Measurements from ENCODE around the gene DGKH. TPM values are rescaled to one million over a fixed set of nuclear protein-coding genes. Genes with fewer than 3 reads are reported as not detected.

The DGKH gene
- total and polyA plus RNA-seq, 2 donors (not counting 1 experiment from before 2014, with no cell fraction given) = 0.06 to 0.67 TPM

- POLR2A ChIA-PET = no interaction called here
- no peaks in the 10 kb centered on the region for H3K27me3 ChIP-seq (replicated peaks in 1 of 4; ENCODE audit: control extremely low read depth in 1 of 4, control insufficient read depth in 3 of 4, insufficient read depth in 4 of 4, low read length in 3 of 4)
- H3K79me2 ChIP-seq (ENCODE audit: control insufficient read depth, insufficient read depth, low read length) = no peaks in the 10 kb centered on the region
- H3K4me3 ChIP-seq (ENCODE audit: control extremely low read depth in 1 of 5, extremely low read depth in 1 of 5, insufficient read depth in 1 of 5, low read depth in 2 of 5, low read length in 4 of 5) = no peak overlapping the region
- Mint-ChIP-seq H3K4me3 (no peak overlapping the region), H3K9me3 (ENCODE audit: insufficient read depth) (no peaks in the 10 kb centered on the region), H3K27me3 (no peaks in the 10 kb centered on the region), H3K4me1 (no peaks in the 10 kb centered on the region), H3K27ac (no peak overlapping the region)
- H3K27ac ChIP-seq (ENCODE audit: low read length in 2 of 2) = no peak overlapping the region
- no peak overlapping the region for H3K9ac ChIP-seq (ENCODE audit: low read length)
- ATAC-seq (ENCODE audit: low read depth) = no peak
- 92% methylated on average over 5 of the region's 5 CpGs for WGBS (ENCODE audit: insufficient coverage)
- no peak overlapping the region for H2AFZ ChIP-seq (ENCODE audit: insufficient read depth, low read depth, low read length, poor library complexity, severe bottlenecking)
- H3K4me2 ChIP-seq (replicated peaks; ENCODE audit: low read depth, low read length, poor library complexity, severe bottlenecking) = no peak overlapping the region
- no peaks in the 10 kb centered on the region for H3K9me3 ChIP-seq (ENCODE audit: control extremely low read depth in 1 of 3, control insufficient read depth in 2 of 3, insufficient read depth in 1 of 3, low read length in 2 of 3)
- H4K20me1 ChIP-seq (ENCODE audit: control insufficient read depth, insufficient read depth, low read length, poor library complexity, severe bottlenecking) = no peaks in the 10 kb centered on the region
- DNase-seq = no peak
- intact Hi-C loops (cut with micrococcal nuclease) = no loop called here
- no peaks in the 10 kb centered on the region for H3K4me1 ChIP-seq (ENCODE audit: control insufficient read depth in 2 of 2, insufficient read depth in 2 of 2, low read length in 2 of 2)
- H3K36me3 ChIP-seq (replicated peaks in 1 of 2; ENCODE audit: control extremely low read depth in 1 of 2, control insufficient read depth in 1 of 2, extremely low read depth in 1 of 2, insufficient read depth in 2 of 2, low read length in 1 of 2) = no peaks in the 10 kb centered on the region
- TF ChIP-seq EZH2 (IDR thresholded peaks at IDR 0.05; ENCODE audit: borderline replicate concordance, insufficient read depth, low read depth, low read length, poor library complexity, severe bottlenecking) (no peak), CTCF (IDR thresholded peaks at IDR 0.05) (no peak)
- CTCF ChIA-PET = no interaction called here
Observed at GRCh38 chr13:42255886-42256285, 207.4 kb downstream of the DGKH start.

GRCh38 chr13:42258747-42259146 is 210.3 kb downstream of the DGKH start:
- H3K79me2 ChIP-seq (ENCODE audit: control insufficient read depth, insufficient read depth, low read length) = no peaks in the 10 kb centered on the region
- H3K27me3 ChIP-seq (replicated peaks in 1 of 4; ENCODE audit: control extremely low read depth in 1 of 4, control insufficient read depth in 3 of 4, insufficient read depth in 4 of 4, low read length in 3 of 4) = peaks cover 0 to 3% (median 0%) of the 10 kb centered on the region in 4 experiments
- H3K4me2 ChIP-seq (replicated peaks; ENCODE audit: low read depth, low read length, poor library complexity, severe bottlenecking) = no peak overlapping the region
- no peak for DNase-seq
- H3K9me3 ChIP-seq (ENCODE audit: control extremely low read depth in 1 of 3, control insufficient read depth in 2 of 3, insufficient read depth in 1 of 3, low read length in 2 of 3) = no peaks in the 10 kb centered on the region
- no peak overlapping the region for H3K27ac ChIP-seq (ENCODE audit: low read length in 2 of 2)
- H3K9ac ChIP-seq (ENCODE audit: low read length) = no peak overlapping the region
- Mint-ChIP-seq H3K27me3 (peaks cover 8% of the 10 kb centered on the region), H3K4me1 (no peaks in the 10 kb centered on the region), H3K9me3 (ENCODE audit: insufficient read depth) (no peaks in the 10 kb centered on the region), H3K27ac (no peak overlapping the region), H3K4me3 (no peak overlapping the region)
- CTCF ChIA-PET = no interaction called here
- 93% methylated on average over 2 of the region's 5 CpGs for WGBS (ENCODE audit: insufficient coverage)
- no peak overlapping the region for H3K4me3 ChIP-seq (ENCODE audit: control extremely low read depth in 1 of 5, extremely low read depth in 1 of 5, insufficient read depth in 1 of 5, low read depth in 2 of 5, low read length in 4 of 5)
- POLR2A ChIA-PET = no interaction called here
- H2AFZ ChIP-seq (ENCODE audit: insufficient read depth, low read depth, low read length, poor library complexity, severe bottlenecking) = no peak overlapping the region
- ATAC-seq (ENCODE audit: low read depth) = no peak
- no peaks in the 10 kb centered on the region for H4K20me1 ChIP-seq (ENCODE audit: control insufficient read depth, insufficient read depth, low read length, poor library complexity, severe bottlenecking)
- intact Hi-C loops (cut with micrococcal nuclease) = no loop called here
- no peaks in the 10 kb centered on the region for H3K4me1 ChIP-seq (ENCODE audit: control insufficient read depth in 2 of 2, insufficient read depth in 2 of 2, low read length in 2 of 2)
- TF ChIP-seq CTCF (IDR thresholded peaks at IDR 0.05) (no peak), EZH2 (IDR thresholded peaks at IDR 0.05; ENCODE audit: borderline replicate concordance, insufficient read depth, low read depth, low read length, poor library complexity, severe bottlenecking) (no peak)
- H3K36me3 ChIP-seq (replicated peaks in 1 of 2; ENCODE audit: control extremely low read depth in 1 of 2, control insufficient read depth in 1 of 2, extremely low read depth in 1 of 2, insufficient read depth in 2 of 2, low read length in 1 of 2) = no peaks in the 10 kb centered on the region

Data from B cell (primary cell).